Esophagus muscularis mucosa (tissue), 4 donors: Measurements from ENCODE around the gene FFAR2.
"Not testable (repeated sequence)": the region's sequence is repeated elsewhere in the genome, so short reads cannot be mapped to it uniquely, and the experiment has no call there.

ENCODE experiments used
- CTCF ChIP-seq, 3 experiments: fragments of 200-600 bp in 2 of 3; fragments of 450-650 bp in 1 of 3; sonication (generic) in 2 of 3; IDR thresholded peaks; one replicate each; pipeline ENCODE4 v1.5.1; 2017 to 2019; ENCODE audit warnings: antibody characterized with exemption in 3 of 3, mild to moderate bottlenecking in 2 of 3, moderate library complexity in 1 of 3
- EP300 ChIP-seq: sonication (generic); formaldehyde crosslinking; IDR thresholded peaks from one replicate; pipeline ENCODE4 v1.6.1; 2017; ENCODE audit warnings: antibody characterized with exemption
- POLR2A ChIP-seq: fragments of 450-650 bp; IDR thresholded peaks from one replicate; pipeline ENCODE4 v1.6.1; 2017; ENCODE audit warnings: antibody characterized with exemption, moderate library complexity, mild to moderate bottlenecking, low read depth

GRCh38 chr19:35423406-35423805 is 24.7 kb upstream of the FFAR2 start:
- not testable (repeated sequence) for TF ChIP-seq CTCF (IDR thresholded peaks at IDR 0.05); POLR2A; EP300
